Epithelial cell of umbilical artery (primary cell): ENCODE data around the gene APC2. TPM values are rescaled to one million over a fixed set of nuclear protein-coding genes. Genes with fewer than 3 reads are reported as not detected.

Source experiments
- total RNA-seq: library from RNA; depleted of rRNA; stranded (reverse); fragments of >200 nt; gene quantifications from 2 replicates; pipeline ENCODE4 v1.2.3, GENCODE V29; 2014

The APC2 gene
- under 0.01 TPM in 2 replicates for total RNA-seq

GRCh38 chr19:1449467-1450442, at the start of gene APC2:
Gene APC2 (plus strand): TSS chr19:1450121. CDS start chr19:1453002, 2,881 bp downstream.

GRCh38 chr19:1401138-1401888, 48.6 kb upstream of the APC2 start, which contains the start of gene GAMT:
Gene GAMT (minus strand): TSS chr19:1401542. CDS start chr19:1401476, 66 bp downstream.

GRCh38 chr19:1407528-1408299, 42.2 kb upstream of the APC2 start, which contains the start of gene DAZAP1:
Gene DAZAP1 (plus strand): TSS chr19:1407586. CDS start chr19:1407774, 188 bp downstream.

GRCh38 chr19:1438035-1438932, 11.6 kb upstream of the APC2 start, which contains the start of gene RPS15:
Gene RPS15 (plus strand): TSS chr19:1438396. CDS start chr19:1438426, 30 bp downstream.

GRCh38 chr19:1478934-1479707, 29.2 kb downstream of the APC2 start, which contains the start of gene C19orf25:
Gene C19orf25 (minus strand): TSS chr19:1479215. CDS start chr19:1478903, 312 bp downstream.

GRCh38 chr19:1490311-1491113, 40.6 kb downstream of the APC2 start, which contains the start of gene PCSK4:
Gene PCSK4 (minus strand): TSS chr19:1490350. CDS start chr19:1490346, 4 bp downstream.

GRCh38 chr19:1491114-1491848, 41.4 kb downstream of the APC2 start, which contains the start of gene REEP6:
Gene REEP6 (plus strand): TSS chr19:1491181. CDS start chr19:1491270, 89 bp downstream.

GRCh38 chr19:1512671-1513498, 63.0 kb downstream of the APC2 start, which contains the start of gene ADAMTSL5:
Gene ADAMTSL5 (minus strand): TSS chr19:1513019. CDS start chr19:1510943, 2,076 bp downstream.

Other genes with a start within 250 kb of the APC2 start
- 89.0 and 103 TPM in 2 replicates for gene STK11, start 244.3 kb upstream of the APC2 start, total RNA-seq
- 1.6 and 2.6 TPM in 2 replicates for gene CBARP, start 212.1 kb upstream of the APC2 start, total RNA-seq
- gene ATP5F1D, start 208.4 kb upstream of the APC2 start, total RNA-seq = 18.1 and 28.9 TPM in 2 replicates
- 16.6 and 39.8 TPM in 2 replicates for gene MIDN, start 201.5 kb upstream of the APC2 start, total RNA-seq
- 147 and 208 TPM in 2 replicates for gene CIRBP, start 180.8 kb upstream of the APC2 start, total RNA-seq
- 15.2 and 22.7 TPM in 2 replicates for gene FAM174C, start 174.6 kb upstream of the APC2 start, total RNA-seq
- gene EFNA2, start 164.2 kb upstream of the APC2 start, total RNA-seq = 0.97 TPM in 1 of 2 replicates, not detected in the other
- 97.7 and 105 TPM in 2 replicates for gene NDUFS7, start 66.2 kb upstream of the APC2 start, total RNA-seq
- gene GAMT, start 48.6 kb upstream of the APC2 start, total RNA-seq = 18.1 and 18.5 TPM in 2 replicates
- 69.9 and 76.7 TPM in 2 replicates for gene DAZAP1, start 42.5 kb upstream of the APC2 start, total RNA-seq
- gene RPS15, start 11.7 kb upstream of the APC2 start, total RNA-seq = 541 and 821 TPM in 2 replicates
- gene C19orf25, start 29.1 kb downstream of the APC2 start, total RNA-seq = 15.3 and 21.4 TPM in 2 replicates
- gene PCSK4, start 40.2 kb downstream of the APC2 start, total RNA-seq = 0.76 and 0.97 TPM in 2 replicates
- 0.97 and 1.1 TPM in 2 replicates for gene REEP6, start 41.1 kb downstream of the APC2 start, total RNA-seq
- 0.15 and 0.32 TPM in 2 replicates for gene ADAMTSL5, start 62.9 kb downstream of the APC2 start, total RNA-seq
- not detected in 2 replicates for gene PLK5, start 74.0 kb downstream of the APC2 start, total RNA-seq
- gene MEX3D, start 118.2 kb downstream of the APC2 start, total RNA-seq = 64.6 and 71.5 TPM in 2 replicates
- gene MBD3, start 142.7 kb downstream of the APC2 start, total RNA-seq = 81.2 and 88.7 TPM in 2 replicates
- 41.8 and 89.6 TPM in 2 replicates for gene UQCR11, start 155.3 kb downstream of the APC2 start, total RNA-seq
- gene TCF3, start 202.5 kb downstream of the APC2 start, total RNA-seq = 70.8 and 95.5 TPM in 2 replicates